Ovary (tissue), 9 donors: Measurements from ENCODE around the gene NANS. TPM values are rescaled to one million over a fixed set of nuclear protein-coding genes. Genes with fewer than 3 reads are reported as not detected.

Experiments used
- DNase-seq, 5 donors: peaks; one replicate each; pipeline ENCODE4 v3.0.0-alpha.2; 2019 to 2020
- H3K27ac ChIP-seq, 2 donors: fragments of 200-600 bp; one replicate each; pipeline versions ENCODE4 v1.5.1 to v1.8.0; 2019 to 2022
- H3K27me3 ChIP-seq: fragments of 200-600 bp; one replicate; pipeline ENCODE4 v1.8.0; 2022
- H3K36me3 ChIP-seq: fragments of 200-600 bp; sonication (generic); one replicate; pipeline ENCODE4 v1.5.1; 2019
- H3K4me1 ChIP-seq: one replicate; pipeline ENCODE4 v1.8.1; 2013; ENCODE audit warnings: mild to moderate bottlenecking, moderate library complexity; ENCODE audit not compliant: insufficient read depth
- H3K4me3 ChIP-seq: fragments of 200-600 bp; sonication (generic); one replicate; pipeline ENCODE4 v1.5.1; 2017
- H3K9me3 ChIP-seq, 2 donors: fragments of 200-600 bp in 1 of 2; sonication (generic) in 1 of 2; one replicate each; pipeline versions ENCODE4 v1.5.1 to v1.8.1; 2013 to 2019; ENCODE audit warnings: mild to moderate bottlenecking in 1 of 2, moderate library complexity in 1 of 2
- CTCF ChIP-seq, 3 donors: fragments of 450-650 bp in 2 of 3; fragments of 200-600 bp in 1 of 3; IDR thresholded peaks; one replicate each; pipeline versions ENCODE4 v1.5.1 to v1.8.0; 2016 to 2022; ENCODE audit warnings: antibody characterized with exemption in 3 of 3, mild to moderate bottlenecking in 1 of 3
- EP300 ChIP-seq: sonication (generic); formaldehyde crosslinking; IDR thresholded peaks from one replicate; pipeline ENCODE4 v1.6.1; 2017; ENCODE audit warnings: antibody characterized with exemption
- POLR2A ChIP-seq: fragments of 450-650 bp; IDR thresholded peaks from one replicate; pipeline ENCODE4 v1.6.1; 2017; ENCODE audit warnings: antibody characterized with exemption, mild to moderate bottlenecking, moderate library complexity
- WGBS, 3 donors: extraction: QIAGEN DNeasy Blood & Tissue Kit in 1 of 3; methylation state at CpG; one replicate each; pipeline versions ENCODE4 v1.1.5 to v1.1.7; 2013 to 2017; 5-methylcytosine and 5-hydroxymethylcytosine counted together
- intact Hi-C, 4 donors: fragments of 100-400 bp; cut with DNase I; formaldehyde crosslinking; loops; one replicate each; pipeline versions ENCODE4 v1.11.0 to v1.15.1; 2022 to 2023
- polyA plus RNA-seq, 2 donors: library from polyadenylated mRNA; stranded (reverse); fragments of 200-250 nt in 1 of 2; fragments of 350-450 nt in 1 of 2; fragmentation: Illumina TruSeq in 1 of 2; extraction: RNeasy Lipid Tissue Mini Kit (QIAGEN cat#74804) in 1 of 2; gene quantifications; one replicate each; pipeline ENCODE4 v1.2.3, GENCODE V29; 2013 to 2014
- total RNA-seq, 7 donors: library from RNA; depleted of rRNA in 2 of 7; stranded (reverse); fragments of >200 nt in 2 of 7; fragmentation: NEBNext Ultra II Directional in 3 of 7; extraction: Animal tissue kit (Norgen Biotek cat#: 25700) in 3 of 7; gene quantifications; one replicate each; pipeline versions ENCODE4 v1.1.0 to v1.2.4, GENCODE V29; 2016 to 2023
- donor health status: DM: no; HTN: no; CAD: no; lungs with moderate emphysema.
- donor health status: DM: no; HTN: no; CAD: no.
- donor health status: Bipolar disorder and iron deficiency.
- donor health status: DM: yes; HTN: yes; CAD: no.
- donor health status: DM: no; HTN: no; CAD: no.
- donor health status: DM: yes; HTN: yes; CAD: no.

NANS gene
- total and polyA plus RNA-seq, 9 donors = 24.1 to 43.8 (median 33.8) TPM

- H3K4me3 ChIP-seq = no peak overlapping the region
- no peaks in the 10 kb centered on the region for H3K36me3 ChIP-seq
- no peak for DNase-seq
- H3K9me3 ChIP-seq = no peaks in the 10 kb centered on the region
- no peaks in the 10 kb centered on the region for H3K27me3 ChIP-seq
- no peaks in the 10 kb centered on the region for H3K4me1 ChIP-seq
- WGBS, 3 donors = 96 to 98% (median 98%) methylated on average over 2 of the region's 2 CpGs
- intact Hi-C loops = no loop called here
- TF ChIP-seq EP300 (no peak), POLR2A (no peak), CTCF (IDR thresholded peaks at IDR 0.05) (no peak)
- no peak overlapping the region for H3K27ac ChIP-seq
Observed at GRCh38 chr9:98067184-98067583, 10.7 kb downstream of the NANS start.

GRCh38 chr9:98069551-98069950 lies 13.0 kb downstream of the NANS start:
- Histone ChIP-seq H3K36me3 (no peaks in the 10 kb centered on the region), H3K27me3 (no peaks in the 10 kb centered on the region), H3K27ac (no peak overlapping the region), H3K9me3 (no peaks in the 10 kb centered on the region), H3K4me3 (no peak overlapping the region), H3K4me1 (peaks cover 3% of the 10 kb centered on the region)
- intact Hi-C loops = no loop called here
- no peak for DNase-seq
- no peak for TF ChIP-seq CTCF (IDR thresholded peaks at IDR 0.05)
- no peak for TF ChIP-seq EP300
- TF ChIP-seq POLR2A = no peak
- WGBS, 3 donors = 96 to 97% (median 96%) methylated on average over 6 of the region's 6 CpGs

- Histone ChIP-seq H3K4me1 (peaks cover 3% of the 10 kb centered on the region), H3K27ac (no peak overlapping the region), H3K27me3 (no peaks in the 10 kb centered on the region), H3K9me3 (no peaks in the 10 kb centered on the region), H3K36me3 (no peaks in the 10 kb centered on the region), H3K4me3 (no peak overlapping the region)
- 94 to 95% (median 95%) methylated on average over 7 of the region's 7 CpGs for WGBS, 3 donors
- DNase-seq = no peak
- intact Hi-C loops = loop anchor here in 1 of 4 donors (10.0 kb wide), 1 partner anchor 184 kb away; the partner anchor contains the start of gene TBC1D2
- TF ChIP-seq EP300 (no peak), POLR2A (no peak), CTCF (IDR thresholded peaks at IDR 0.05) (no peak)
Observed at GRCh38 chr9:98070704-98071103, 14.2 kb downstream of the NANS start.

- no peak for TF ChIP-seq CTCF (IDR thresholded peaks at IDR 0.05)
- TF ChIP-seq EP300 = no peak
- no peak for TF ChIP-seq POLR2A
- Histone ChIP-seq H3K27me3 (no peaks in the 10 kb centered on the region), H3K36me3 (no peaks in the 10 kb centered on the region), H3K9me3 (no peaks in the 10 kb centered on the region), H3K4me3 (no peak overlapping the region), H3K4me1 (peaks cover 3% of the 10 kb centered on the region), H3K27ac (no peak overlapping the region)
- intact Hi-C loops = loop anchor here in 1 of 4 donors (10.0 kb wide), 1 partner anchor 183 kb away; the partner anchor contains the start of gene TBC1D2
- 91 to 94% (median 92%) methylated on average over 9 of the region's 9 CpGs for WGBS, 3 donors
- DNase-seq = no peak
Observed at GRCh38 chr9:98071737-98072136, 15.2 kb downstream of the NANS start.
